ENCODE data around the gene CARD6. TPM values are rescaled to one million over a fixed set of nuclear protein-coding genes. Genes with fewer than 3 reads are reported as not detected.
A peak's percentile ranks its signal among the peaks of the same experiment; 100 is the strongest.

CARD6 gene
- total and polyA plus RNA-seq, 2 of the 13 experiments (the other 11 are each of a cell fraction or from before 2014, with no cell fraction given): 0.33 to 1.4 TPM

DNA sequence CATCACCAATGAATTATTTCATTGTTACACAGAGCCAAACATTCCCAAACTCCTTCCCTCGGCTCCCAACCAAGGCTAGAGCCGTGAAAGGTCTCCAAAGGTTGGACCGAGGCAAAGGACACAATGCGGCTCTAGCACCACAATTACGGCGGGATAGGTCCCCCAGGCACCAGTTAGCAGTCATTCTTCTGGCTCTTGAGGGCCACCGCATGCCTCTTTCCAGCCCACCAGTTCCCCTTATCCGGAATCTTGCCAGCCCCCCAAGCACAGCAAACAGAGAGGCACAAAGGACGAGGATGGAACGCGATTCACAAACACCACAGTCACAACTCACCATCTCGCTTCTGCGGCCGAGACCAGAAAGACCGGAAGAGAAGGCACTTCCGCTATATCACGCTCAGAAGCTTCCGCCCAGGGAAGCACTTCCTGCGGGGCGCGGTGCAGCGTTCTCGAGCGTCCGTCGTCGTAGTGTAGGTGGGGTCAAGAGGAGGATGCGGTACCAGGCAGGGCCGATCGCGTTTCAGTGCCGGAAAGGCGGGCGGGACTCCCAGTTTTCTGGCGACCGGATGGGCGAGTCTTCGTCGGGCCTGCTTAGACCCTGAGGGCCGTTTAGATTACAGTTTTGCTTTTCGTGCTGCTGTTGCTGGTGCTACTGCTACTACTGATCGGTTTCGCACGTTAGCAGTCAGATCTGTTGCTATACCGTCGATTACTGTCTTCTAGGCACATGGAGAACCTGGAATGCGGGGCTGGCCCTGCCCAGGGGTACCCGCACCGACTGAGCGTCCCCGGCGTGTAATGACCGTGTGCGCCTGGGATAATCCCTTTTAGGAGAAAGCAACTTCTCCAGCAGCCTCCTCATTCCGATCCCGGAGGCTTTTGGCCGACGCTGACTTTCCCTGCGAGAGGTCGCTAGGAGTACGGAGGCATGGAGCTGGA lies 6.0 kb upstream of the CARD6 start, which contains the start of gene RPL37 (continued):
- TF ChIP-seq HIVEP1 (CRISPR knock-in tag; IDR thresholded peaks at IDR 0.05) (peak; percentile 90), NCOA5 (CRISPR knock-in tag; IDR thresholded peaks at IDR 0.05) (no peak), NFATC3 (CRISPR knock-in tag; IDR thresholded peaks at IDR 0.05) (no peak), TSC22D2 (CRISPR knock-in tag; IDR thresholded peaks at IDR 0.05; ENCODE audit: borderline replicate concordance) (peak; percentile 92; the same call in 1 of the 2 replicates), ZNF382 (CRISPR knock-in tag; IDR thresholded peaks at IDR 0.05; ENCODE audit: borderline replicate concordance) (no peak), PHF20 (CRISPR knock-in tag; IDR thresholded peaks at IDR 0.05) (peak; percentile 99), KDM5A (IDR thresholded peaks at IDR 0.05; ENCODE audit: borderline replicate concordance, low read length) (peak; percentile 79; the same call in 1 of the 2 replicates), ZNF761 (CRISPR knock-in tag; conservative IDR thresholded peaks at IDR 0.05) (peak; percentile 96), ZSCAN25 (CRISPR knock-in tag; IDR thresholded peaks at IDR 0.05) (peak; percentile 68; the same call in 1 of the 2 replicates), FOXM1 (CRISPR knock-in tag; IDR thresholded peaks at IDR 0.05) (no peak)
- TF ChIP-seq, protein P1, sequence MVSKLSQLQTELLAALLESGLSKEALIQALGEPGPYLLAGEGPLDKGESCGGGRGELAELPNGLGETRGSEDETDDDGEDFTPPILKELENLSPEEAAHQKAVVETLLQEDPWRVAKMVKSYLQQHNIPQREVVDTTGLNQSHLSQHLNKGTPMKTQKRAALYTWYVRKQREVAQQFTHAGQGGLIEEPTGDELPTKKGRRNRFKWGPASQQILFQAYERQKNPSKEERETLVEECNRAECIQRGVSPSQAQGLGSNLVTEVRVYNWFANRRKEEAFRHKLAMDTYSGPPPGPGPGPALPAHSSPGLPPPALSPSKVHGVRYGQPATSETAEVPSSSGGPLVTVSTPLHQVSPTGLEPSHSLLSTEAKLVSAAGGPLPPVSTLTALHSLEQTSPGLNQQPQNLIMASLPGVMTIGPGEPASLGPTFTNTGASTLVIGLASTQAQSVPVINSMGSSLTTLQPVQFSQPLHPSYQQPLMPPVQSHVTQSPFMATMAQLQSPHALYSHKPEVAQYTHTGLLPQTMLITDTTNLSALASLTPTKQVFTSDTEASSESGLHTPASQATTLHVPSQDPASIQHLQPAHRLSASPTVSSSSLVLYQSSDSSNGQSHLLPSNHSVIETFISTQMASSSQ (IDR thresholded peaks at IDR 0.05; ENCODE audit: low read depth): peak; percentile 44; the same call in 1 of the 2 replicates
- TF ChIP-seq, protein P1 (CRISPR knock-in tag; IDR thresholded peaks at IDR 0.05; ENCODE audit: borderline replicate concordance): peak; percentile 88
- TF ChIP-seq, protein P2, sequence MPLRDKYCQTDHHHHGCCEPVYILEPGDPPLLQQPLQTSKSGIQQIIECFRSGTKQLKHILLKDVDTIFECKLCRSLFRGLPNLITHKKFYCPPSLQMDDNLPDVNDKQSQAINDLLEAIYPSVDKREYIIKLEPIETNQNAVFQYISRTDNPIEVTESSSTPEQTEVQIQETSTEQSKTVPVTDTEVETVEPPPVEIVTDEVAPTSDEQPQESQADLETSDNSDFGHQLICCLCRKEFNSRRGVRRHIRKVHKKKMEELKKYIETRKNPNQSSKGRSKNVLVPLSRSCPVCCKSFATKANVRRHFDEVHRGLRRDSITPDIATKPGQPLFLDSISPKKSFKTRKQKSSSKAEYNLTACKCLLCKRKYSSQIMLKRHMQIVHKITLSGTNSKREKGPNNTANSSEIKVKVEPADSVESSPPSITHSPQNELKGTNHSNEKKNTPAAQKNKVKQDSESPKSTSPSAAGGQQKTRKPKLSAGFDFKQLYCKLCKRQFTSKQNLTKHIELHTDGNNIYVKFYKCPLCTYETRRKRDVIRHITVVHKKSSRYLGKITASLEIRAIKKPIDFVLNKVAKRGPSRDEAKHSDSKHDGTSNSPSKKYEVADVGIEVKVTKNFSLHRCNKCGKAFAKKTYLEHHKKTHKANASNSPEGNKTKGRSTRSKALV (CRISPR knock-in tag; IDR thresholded peaks at IDR 0.05): 0 out of 2 replicates have a peak, but pooled peaks have one; percentile 22
- TF ChIP-seq, protein P3, sequence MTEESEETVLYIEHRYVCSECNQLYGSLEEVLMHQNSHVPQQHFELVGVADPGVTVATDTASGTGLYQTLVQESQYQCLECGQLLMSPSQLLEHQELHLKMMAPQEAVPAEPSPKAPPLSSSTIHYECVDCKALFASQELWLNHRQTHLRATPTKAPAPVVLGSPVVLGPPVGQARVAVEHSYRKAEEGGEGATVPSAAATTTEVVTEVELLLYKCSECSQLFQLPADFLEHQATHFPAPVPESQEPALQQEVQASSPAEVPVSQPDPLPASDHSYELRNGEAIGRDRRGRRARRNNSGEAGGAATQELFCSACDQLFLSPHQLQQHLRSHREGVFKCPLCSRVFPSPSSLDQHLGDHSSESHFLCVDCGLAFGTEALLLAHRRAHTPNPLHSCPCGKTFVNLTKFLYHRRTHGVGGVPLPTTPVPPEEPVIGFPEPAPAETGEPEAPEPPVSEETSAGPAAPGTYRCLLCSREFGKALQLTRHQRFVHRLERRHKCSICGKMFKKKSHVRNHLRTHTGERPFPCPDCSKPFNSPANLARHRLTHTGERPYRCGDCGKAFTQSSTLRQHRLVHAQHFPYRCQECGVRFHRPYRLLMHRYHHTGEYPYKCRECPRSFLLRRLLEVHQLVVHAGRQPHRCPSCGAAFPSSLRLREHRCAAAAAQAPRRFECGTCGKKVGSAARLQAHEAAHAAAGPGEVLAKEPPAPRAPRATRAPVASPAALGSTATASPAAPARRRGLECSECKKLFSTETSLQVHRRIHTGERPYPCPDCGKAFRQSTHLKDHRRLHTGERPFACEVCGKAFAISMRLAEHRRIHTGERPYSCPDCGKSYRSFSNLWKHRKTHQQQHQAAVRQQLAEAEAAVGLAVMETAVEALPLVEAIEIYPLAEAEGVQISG (CRISPR knock-in tag; IDR thresholded peaks at IDR 0.05): peak; percentile 97
- TF ChIP-seq, protein P4, sequence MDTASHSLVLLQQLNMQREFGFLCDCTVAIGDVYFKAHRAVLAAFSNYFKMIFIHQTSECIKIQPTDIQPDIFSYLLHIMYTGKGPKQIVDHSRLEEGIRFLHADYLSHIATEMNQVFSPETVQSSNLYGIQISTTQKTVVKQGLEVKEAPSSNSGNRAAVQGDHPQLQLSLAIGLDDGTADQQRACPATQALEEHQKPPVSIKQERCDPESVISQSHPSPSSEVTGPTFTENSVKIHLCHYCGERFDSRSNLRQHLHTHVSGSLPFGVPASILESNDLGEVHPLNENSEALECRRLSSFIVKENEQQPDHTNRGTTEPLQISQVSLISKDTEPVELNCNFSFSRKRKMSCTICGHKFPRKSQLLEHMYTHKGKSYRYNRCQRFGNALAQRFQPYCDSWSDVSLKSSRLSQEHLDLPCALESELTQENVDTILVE (CRISPR knock-in tag; IDR thresholded peaks at IDR 0.05): peak; percentile 98
